ENCODE measurements around the gene SLC25A21. TPM values are rescaled to one million over a fixed set of nuclear protein-coding genes. Genes with fewer than 3 reads are reported as not detected.

The SLC25A21 gene
- total RNA-seq, 1 experiment from 2014 or later: 7.1 TPM

DNA sequence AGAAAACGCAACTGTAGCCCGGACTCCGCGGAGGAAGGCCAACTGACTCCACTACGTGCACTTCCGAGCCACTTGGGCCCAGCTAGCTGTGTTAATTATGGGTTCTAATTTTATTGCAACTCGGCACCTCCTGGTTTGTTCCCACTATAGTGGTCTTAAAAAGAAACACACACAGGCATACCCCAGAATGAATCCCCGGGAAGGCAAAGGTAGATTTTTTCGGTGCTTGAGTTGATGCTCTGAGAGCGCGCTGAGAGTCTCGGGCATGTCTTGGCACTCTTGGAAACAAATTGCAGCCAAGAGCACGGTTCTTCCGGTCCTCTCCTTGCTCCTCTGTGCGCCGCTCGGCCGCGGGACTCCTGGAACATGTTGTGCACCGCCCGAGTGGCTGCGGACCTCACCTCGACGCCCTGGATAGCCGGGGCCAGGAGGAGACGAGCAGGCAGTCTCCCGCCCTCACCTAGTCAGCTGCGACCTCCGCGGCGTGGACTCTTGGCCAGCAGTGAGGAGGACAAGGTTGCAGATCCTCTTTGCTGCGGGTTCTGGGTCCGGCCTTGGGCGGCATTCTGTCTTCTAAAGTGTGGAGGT is 517.5 kb downstream of the SLC25A21 start:
- Histone ChIP-seq H3T11ph (ENCODE audit: low read length) (no peak overlapping the region), H2BK5ac (ENCODE audit: insufficient read length, low read length) (no peak overlapping the region), H2AK5ac (ENCODE audit: insufficient read length, low read length) (no peak overlapping the region), H3K79me1 (ENCODE audit: insufficient read depth, low read depth, low read length, poor library complexity, severe bottlenecking) (no peaks in the 10 kb centered on the region), H3K27ac (ENCODE audit: insufficient read length, low read depth, low read length) (no peak overlapping the region), H3K4me1 (ENCODE audit: insufficient read depth, low read length) (no peaks in the 10 kb centered on the region), H3K9ac (ENCODE audit: extremely low read depth, insufficient read length, low read length) (no peak overlapping the region), H2BK15ac (ENCODE audit: low read depth, low read length) (no peak overlapping the region), H2BK120ac (ENCODE audit: low read depth, low read length, poor library complexity, severe bottlenecking) (no peak overlapping the region), H3K56ac (ENCODE audit: insufficient read length, low read depth, low read length) (no peak overlapping the region), H3K18ac (ENCODE audit: insufficient read length, low read depth, low read length) (no peak overlapping the region), H3K14ac (ENCODE audit: insufficient read depth, low read length) (no peak overlapping the region; the same call in 1 of the 2 replicates), H3K4me2 (ENCODE audit: insufficient read depth, insufficient read length, low read length) (no peak overlapping the region), H3K79me2 (ENCODE audit: insufficient read depth, low read length) (no peaks in the 10 kb centered on the region), H4K91ac (ENCODE audit: insufficient read length, low read depth, low read length) (no peak overlapping the region), H3K27me3 (ENCODE audit: insufficient read depth, low read length) (peaks cover 97% of the 10 kb centered on the region), H2AFZ (ENCODE audit: low read length) (no peak overlapping the region), H3K9me3 (ENCODE audit: control insufficient read depth, low read depth, low read length) (no peaks in the 10 kb centered on the region), H3K23me2 (ENCODE audit: insufficient read length, low read depth, low read length, poor library complexity, severe bottlenecking) (no peaks in the 10 kb centered on the region), H4K20me1 (ENCODE audit: control insufficient read depth, insufficient read depth, insufficient read length) (no peaks in the 10 kb centered on the region), H2BK12ac (ENCODE audit: insufficient read length, low read depth, low read length) (no peak overlapping the region), H2BK20ac (ENCODE audit: low read depth, low read length, poor library complexity, severe bottlenecking) (no peak overlapping the region), H4K8ac (replicated peaks; ENCODE audit: insufficient read length, low read depth, low read length) (no peak overlapping the region), H3K23ac (ENCODE audit: insufficient read length, low read depth, low read length) (no peak overlapping the region), H3K4ac (ENCODE audit: low read depth, low read length) (no peak overlapping the region), H4K5ac (ENCODE audit: insufficient read length, low read depth, low read length) (no peak overlapping the region)
- TF ChIP-seq, protein P1, sequence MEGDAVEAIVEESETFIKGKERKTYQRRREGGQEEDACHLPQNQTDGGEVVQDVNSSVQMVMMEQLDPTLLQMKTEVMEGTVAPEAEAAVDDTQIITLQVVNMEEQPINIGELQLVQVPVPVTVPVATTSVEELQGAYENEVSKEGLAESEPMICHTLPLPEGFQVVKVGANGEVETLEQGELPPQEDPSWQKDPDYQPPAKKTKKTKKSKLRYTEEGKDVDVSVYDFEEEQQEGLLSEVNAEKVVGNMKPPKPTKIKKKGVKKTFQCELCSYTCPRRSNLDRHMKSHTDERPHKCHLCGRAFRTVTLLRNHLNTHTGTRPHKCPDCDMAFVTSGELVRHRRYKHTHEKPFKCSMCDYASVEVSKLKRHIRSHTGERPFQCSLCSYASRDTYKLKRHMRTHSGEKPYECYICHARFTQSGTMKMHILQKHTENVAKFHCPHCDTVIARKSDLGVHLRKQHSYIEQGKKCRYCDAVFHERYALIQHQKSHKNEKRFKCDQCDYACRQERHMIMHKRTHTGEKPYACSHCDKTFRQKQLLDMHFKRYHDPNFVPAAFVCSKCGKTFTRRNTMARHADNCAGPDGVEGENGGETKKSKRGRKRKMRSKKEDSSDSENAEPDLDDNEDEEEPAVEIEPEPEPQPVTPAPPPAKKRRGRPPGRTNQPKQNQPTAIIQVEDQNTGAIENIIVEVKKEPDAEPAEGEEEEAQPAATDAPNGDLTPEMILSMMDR (conservative IDR thresholded peaks at IDR 0.05): no peak
- Mint-ChIP-seq H3K27me3 (ENCODE audit: low read depth) (peaks cover 100% of the 10 kb centered on the region), H3K9me3 (peaks cover 0 to 10% of the 10 kb centered on the region in 2 experiments; a peak in 2 of 5 replicates), H3K4me3 (peak overlapping the region in 1 of 2 experiments; percentile 27; a peak in 2 of 5 replicates), H3K27ac (no peak overlapping the region), H3K4me1 (peaks cover 9 to 38% of the 10 kb centered on the region in 2 experiments), H3K36me3 (ENCODE audit: insufficient read depth in 1 of 3, low read depth in 3 of 3) (no peaks in the 10 kb centered on the region; a peak in 2 of 7 replicates)
- DNase-seq: peak; percentile 45
- WGBS (ENCODE audit: extremely low coverage, insufficient read length, low lambda C conversion rate): no CpG with 5 or more reads among the region's 34 CpGs

Measured in H9 (cell line).